ENCODE data around the gene TBC1D9B. TPM values are rescaled to one million over a fixed set of nuclear protein-coding genes. Genes with fewer than 3 reads are reported as not detected.
A peak's percentile ranks its signal among the peaks of the same experiment; 100 is the strongest.

Gene TBC1D9B
- total RNA-seq, 4 donors from 2014 or later = 71.4 to 125 (median 100) TPM

DNA sequence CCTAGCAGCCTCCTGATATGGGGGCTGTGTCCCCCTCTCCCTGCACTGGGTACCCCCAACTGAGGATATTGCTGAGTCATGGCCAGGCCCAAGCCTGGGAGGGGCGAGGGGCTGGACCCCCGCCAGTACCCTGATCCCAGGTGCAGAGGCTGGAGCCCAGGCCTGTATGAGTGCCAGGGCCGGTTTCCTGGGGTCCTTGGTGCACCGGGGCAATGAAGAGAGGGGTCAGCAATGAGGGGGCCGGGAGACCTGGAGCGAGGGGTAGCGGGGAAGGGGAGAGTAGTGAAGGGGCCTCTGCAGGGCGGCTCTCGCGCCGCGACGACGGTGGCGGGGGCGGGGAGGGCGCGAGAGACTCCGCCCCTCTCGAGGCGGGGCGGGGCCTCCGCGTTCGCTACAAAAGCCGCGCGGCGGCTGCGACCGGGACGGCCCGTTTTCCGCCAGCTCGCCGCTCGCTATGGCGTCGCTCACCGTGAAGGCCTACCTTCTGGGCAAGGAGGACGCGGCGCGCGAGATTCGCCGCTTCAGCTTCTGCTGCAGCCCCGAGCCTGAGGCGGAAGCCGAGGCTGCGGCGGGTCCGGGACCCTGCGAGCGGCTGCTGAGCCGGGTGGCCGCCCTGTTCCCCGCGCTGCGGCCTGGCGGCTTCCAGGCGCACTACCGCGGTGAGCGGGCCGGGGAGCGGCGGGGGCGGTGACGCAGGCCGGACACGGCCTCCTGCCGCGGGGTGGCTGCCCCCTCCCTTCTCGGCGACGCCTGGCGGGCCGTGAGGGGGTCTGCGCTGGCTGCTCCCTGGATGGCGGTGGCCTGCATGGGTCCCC lies 87.0 kb downstream of the TBC1D9B start, which contains the start of gene SQSTM1:
TSS of gene SQSTM1 (plus strand) at position 423 of the 815 bp plus-strand sequence. CDS start at position 455, 32 bp downstream.
- WGBS, 2 donors = 0% methylated on average over 18 to 31 of the region's 81 CpGs
- H3K4me3 ChIP-seq (ENCODE audit: low read depth, poor library complexity, severe bottlenecking) = peak within 1 kb of the TSS; percentile 98
- peak; percentile 68 to 96 for DNase-seq (ENCODE audit: low spot score in 2 of 2)
- peak in 1 of 2 donors; percentile 94 for TF ChIP-seq POLR2A (IDR thresholded peaks at IDR 0.05)
- TF ChIP-seq, protein P1, sequence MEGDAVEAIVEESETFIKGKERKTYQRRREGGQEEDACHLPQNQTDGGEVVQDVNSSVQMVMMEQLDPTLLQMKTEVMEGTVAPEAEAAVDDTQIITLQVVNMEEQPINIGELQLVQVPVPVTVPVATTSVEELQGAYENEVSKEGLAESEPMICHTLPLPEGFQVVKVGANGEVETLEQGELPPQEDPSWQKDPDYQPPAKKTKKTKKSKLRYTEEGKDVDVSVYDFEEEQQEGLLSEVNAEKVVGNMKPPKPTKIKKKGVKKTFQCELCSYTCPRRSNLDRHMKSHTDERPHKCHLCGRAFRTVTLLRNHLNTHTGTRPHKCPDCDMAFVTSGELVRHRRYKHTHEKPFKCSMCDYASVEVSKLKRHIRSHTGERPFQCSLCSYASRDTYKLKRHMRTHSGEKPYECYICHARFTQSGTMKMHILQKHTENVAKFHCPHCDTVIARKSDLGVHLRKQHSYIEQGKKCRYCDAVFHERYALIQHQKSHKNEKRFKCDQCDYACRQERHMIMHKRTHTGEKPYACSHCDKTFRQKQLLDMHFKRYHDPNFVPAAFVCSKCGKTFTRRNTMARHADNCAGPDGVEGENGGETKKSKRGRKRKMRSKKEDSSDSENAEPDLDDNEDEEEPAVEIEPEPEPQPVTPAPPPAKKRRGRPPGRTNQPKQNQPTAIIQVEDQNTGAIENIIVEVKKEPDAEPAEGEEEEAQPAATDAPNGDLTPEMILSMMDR (IDR thresholded peaks at IDR 0.05) = no peak
- intact Hi-C loops (cut with DNase I; ENCODE audit: low total_unique reads) = no loop called here

DNA sequence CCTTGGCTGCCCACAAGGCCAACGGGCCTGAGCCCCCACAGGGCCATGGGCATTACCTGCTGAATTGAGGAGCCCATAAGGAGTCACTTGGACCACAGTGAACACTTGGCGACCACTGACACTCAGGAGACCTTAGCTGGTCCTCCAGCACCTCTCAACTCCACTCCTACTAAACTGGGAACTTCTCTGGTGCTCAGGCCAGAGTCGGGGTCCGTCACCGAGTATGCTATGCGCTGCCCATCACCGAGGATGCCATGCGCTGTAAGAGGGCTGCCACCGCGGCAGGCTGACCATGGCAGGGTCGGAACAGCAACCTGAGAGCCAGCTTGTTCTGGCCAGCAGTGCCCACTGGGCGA lies 87.6 kb downstream of the TBC1D9B start:
- 14 to 16% methylated on average over 9 to 12 of the region's 12 CpGs for WGBS, 2 donors
- no peak for TF ChIP-seq POLR2A (IDR thresholded peaks at IDR 0.05)
- TF ChIP-seq, protein P1 (IDR thresholded peaks at IDR 0.05) = no peak
- intact Hi-C loops (cut with DNase I; ENCODE audit: low total_unique reads) = no loop called here
- H3K4me3 ChIP-seq (ENCODE audit: low read depth, poor library complexity, severe bottlenecking) = peak overlapping the region; percentile 28
- DNase-seq (ENCODE audit: low spot score in 2 of 2) = no peak

DNA sequence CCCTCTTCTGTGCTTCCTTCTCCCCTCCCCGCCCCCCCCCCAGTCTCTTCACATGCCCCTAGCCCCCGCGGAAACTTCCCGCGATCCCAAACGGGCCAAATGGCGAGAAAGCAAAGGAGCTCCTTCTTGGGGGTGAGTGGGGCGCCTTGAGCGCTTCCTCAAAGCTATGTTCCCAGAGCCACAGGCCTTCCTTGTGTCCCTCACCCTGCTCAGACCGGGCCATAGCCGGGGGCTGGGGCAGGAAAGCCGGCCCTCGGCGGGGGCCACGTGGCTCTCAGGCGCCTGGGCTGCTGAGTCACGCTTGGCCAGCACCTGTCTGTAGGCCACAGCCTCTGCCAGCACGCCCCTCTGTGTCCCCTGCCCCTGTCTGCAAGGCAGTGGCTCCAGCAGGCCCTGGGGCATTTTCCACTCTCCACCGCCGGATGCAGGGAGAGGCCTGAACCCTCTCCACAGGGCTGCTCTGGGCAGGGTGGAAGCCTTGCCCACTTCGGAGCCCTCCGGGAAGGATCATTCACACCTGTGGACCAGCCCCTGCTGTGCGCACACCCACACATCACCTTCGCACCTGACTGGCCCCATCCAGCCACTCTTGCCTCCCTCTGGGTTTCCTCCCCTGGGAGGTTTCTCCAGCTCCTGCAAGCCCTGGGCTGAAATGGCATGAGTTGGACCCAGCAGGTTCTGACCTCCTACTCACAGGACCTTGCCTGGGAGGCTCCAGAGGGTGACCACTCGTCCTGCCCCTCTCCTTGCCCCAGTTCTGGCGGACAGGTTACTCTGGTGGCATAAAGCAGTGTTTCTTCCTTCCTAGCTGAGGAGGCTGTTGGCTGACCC lies 88.2 kb downstream of the TBC1D9B start:
- 9 to 15% methylated on average over 16 to 21 of the region's 26 CpGs for WGBS, 2 donors
- intact Hi-C loops (cut with DNase I; ENCODE audit: low total_unique reads) = no loop called here
- H3K4me3 ChIP-seq (ENCODE audit: low read depth, poor library complexity, severe bottlenecking) = no peak overlapping the region
- TF ChIP-seq, protein P1 (IDR thresholded peaks at IDR 0.05) = no peak
- no peak for TF ChIP-seq POLR2A (IDR thresholded peaks at IDR 0.05)
- DNase-seq (ENCODE audit: low spot score in 2 of 2) = peak; percentile 56 to 94

DNA sequence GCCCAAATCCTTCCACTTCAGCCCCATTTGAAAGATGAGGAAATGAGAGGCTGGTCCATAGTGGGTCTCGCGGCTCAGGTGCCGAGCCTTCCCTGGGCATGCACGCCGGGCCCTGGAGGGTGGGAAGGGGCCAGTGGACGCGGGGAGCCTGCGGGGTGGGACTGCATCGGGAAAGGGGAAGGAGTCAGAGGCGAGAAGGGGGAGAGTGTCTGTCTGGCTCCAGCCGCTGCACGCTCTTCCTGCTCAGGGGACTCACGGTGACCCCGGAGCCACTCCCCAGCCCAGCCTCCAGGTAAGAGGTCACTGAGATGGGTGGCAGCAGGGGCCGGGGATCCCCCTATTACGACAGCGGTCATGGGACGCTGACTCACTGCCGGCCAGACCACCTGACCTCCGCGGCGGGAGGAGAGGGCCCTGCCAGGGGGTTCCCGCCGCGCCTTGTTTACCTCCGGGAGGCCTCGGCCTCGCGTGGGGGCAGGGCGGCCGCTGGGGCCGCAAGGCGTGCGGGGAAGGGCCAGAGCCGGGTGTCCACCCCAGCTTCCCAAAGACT lies 88.9 kb downstream of the TBC1D9B start:
- TF ChIP-seq, protein P1 (IDR thresholded peaks at IDR 0.05) = peak in 1 of 3 donors; percentile 61
- TF ChIP-seq POLR2A (IDR thresholded peaks at IDR 0.05) = no peak
- DNase-seq (ENCODE audit: low spot score in 2 of 2) = peak; percentile 95 to 99
- H3K4me3 ChIP-seq (ENCODE audit: low read depth, poor library complexity, severe bottlenecking) = no peak overlapping the region
- 1% methylated on average over 23 to 26 of the region's 35 CpGs for WGBS, 2 donors
- intact Hi-C loops (cut with DNase I; ENCODE audit: low total_unique reads) = no loop called here

DNA sequence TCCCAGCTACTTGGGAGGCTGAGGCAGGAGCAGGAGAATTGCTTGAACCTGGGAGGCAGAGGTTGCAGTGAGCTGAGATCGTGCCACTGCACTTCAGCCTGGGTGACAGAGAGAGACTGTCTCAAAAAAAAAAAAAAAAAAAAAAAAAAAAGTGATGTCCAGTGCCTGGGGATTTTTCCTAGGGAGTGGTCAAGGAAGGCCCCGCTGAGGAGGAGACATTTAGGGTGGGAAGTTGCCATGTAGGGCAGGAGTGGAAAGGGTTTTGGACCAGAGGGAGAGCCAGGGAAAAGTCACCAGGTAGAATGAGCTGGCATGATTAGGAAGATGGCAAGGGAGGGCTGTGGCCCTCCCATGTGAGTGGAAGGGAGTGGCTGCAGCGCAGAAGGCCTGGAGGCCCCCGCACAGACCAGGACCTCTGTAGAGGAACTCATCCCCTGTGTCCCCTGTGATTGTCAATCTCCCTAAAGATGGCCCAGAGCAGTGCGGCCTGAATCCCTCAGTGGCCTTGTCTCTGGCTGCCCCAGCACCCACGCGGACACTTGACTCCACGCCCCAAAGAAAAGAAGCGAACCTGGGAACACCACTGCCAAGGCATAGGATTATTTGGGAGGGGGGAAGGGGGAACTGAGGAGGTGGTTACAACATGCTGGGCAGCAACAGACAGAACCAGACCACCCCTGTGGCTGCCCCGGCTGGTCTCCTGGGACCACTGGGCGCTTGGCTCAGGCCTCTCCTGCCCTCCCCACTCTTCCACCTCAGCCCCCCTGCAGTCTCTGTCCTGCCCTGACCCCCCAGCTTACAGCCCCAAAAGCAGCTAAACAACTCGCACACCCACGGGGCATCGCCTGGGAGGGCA lies 89.6 kb downstream of the TBC1D9B start:
- no peak overlapping the region for H3K4me3 ChIP-seq (ENCODE audit: low read depth, poor library complexity, severe bottlenecking)
- TF ChIP-seq, protein P1 (IDR thresholded peaks at IDR 0.05) = no peak
- no peak for TF ChIP-seq POLR2A (IDR thresholded peaks at IDR 0.05)
- intact Hi-C loops (cut with DNase I; ENCODE audit: low total_unique reads) = no loop called here
- WGBS, 2 donors = 39 to 45% methylated on average over 14 of the region's 14 CpGs
- DNase-seq (ENCODE audit: low spot score in 2 of 2) = peak; percentile 38 to 85

Measured in lower leg skin (tissue), 4 donors.